OCI-LY1 (cell line): ENCODE measurements around the gene FOXD1.

Experiments
- CTCF ChIP-seq: fragments of 200-600 bp; sonication (generic), shearing (Covaris generic); IDR thresholded peaks from 2 replicates; pipeline ENCODE4 v1.5.1; 2017; ENCODE audit warnings: mild to moderate bottlenecking, antibody characterized with exemption, low read length, moderate library complexity, mixed read lengths
- EZH2 ChIP-seq: fragments of 200-600 bp; sonication (generic), shearing (Covaris generic); IDR thresholded peaks from 2 replicates; pipeline ENCODE4 v1.8.0; 2017; ENCODE audit warnings: borderline replicate concordance, mixed run types, mild to moderate bottlenecking, antibody characterized with exemption, low read length, moderate library complexity, mixed read lengths

GRCh38 chr5:73452215-73452614 is 3.6 kb upstream of the FOXD1 start:
- no peak for TF ChIP-seq CTCF
- TF ChIP-seq EZH2: no peak
